Activated CD8-positive, alpha-beta memory T cell treated with anti-CD3 and anti-CD28 coated beads, Interleukin-2, amount 10 ng/mL, durations not matched to agents 7 days and 5 days (primary cell): Measurements from ENCODE around the gene FXYD6. TPM values are rescaled to one million over a fixed set of nuclear protein-coding genes. Genes with fewer than 3 reads are reported as not detected.

Source experiments
- ATAC-seq: fragments of 150-1000 bp; cut with Tn5 transposase; one replicate; pipeline ENCODE4 v1.10.0; 2021; ENCODE audit warnings: moderate library complexity
- CTCF ChIA-PET: fragments of 350-600 bp; sonication (Branson Sonifier 250); formaldehyde crosslinking; loops from one replicate; lab custom pipeline; 2021; ENCODE audit warnings: antibody characterized with exemption; lab: Charles Lee
- DNase-seq: peaks from one replicate; pipeline ENCODE4 v3.0.0-alpha.2; 2020
- H3K27ac Mint-ChIP-seq: one replicate; pipeline ENCODE4 v1.8.0; 2021; ENCODE audit warnings: mild to moderate bottlenecking, mixed read lengths
- H3K27me3 Mint-ChIP-seq: one replicate; pipeline ENCODE4 v1.8.0; 2021; ENCODE audit warnings: mixed read lengths
- H3K36me3 Mint-ChIP-seq: one replicate; pipeline ENCODE4 v1.8.0; 2021; ENCODE audit warnings: mild to moderate bottlenecking, mixed read lengths
- H3K4me1 Mint-ChIP-seq: one replicate; pipeline ENCODE4 v1.8.0; 2021; ENCODE audit warnings: mixed read lengths
- H3K4me3 Mint-ChIP-seq: one replicate; pipeline ENCODE4 v1.8.0; 2021; ENCODE audit warnings: mild to moderate bottlenecking, moderate library complexity, mixed read lengths
- H3K9me3 Mint-ChIP-seq: one replicate; pipeline ENCODE4 v1.8.0; 2022; ENCODE audit warnings: low read depth, mixed read lengths
- total RNA-seq, 2 experiments: library from RNA; stranded (reverse); gene quantifications; one replicate each; pipeline ENCODE4 v1.2.3, GENCODE V29; 2021

The FXYD6 gene
- total RNA-seq, 2 experiments from 2014 or later, result 0.12 to 0.20 TPM

DNA sequence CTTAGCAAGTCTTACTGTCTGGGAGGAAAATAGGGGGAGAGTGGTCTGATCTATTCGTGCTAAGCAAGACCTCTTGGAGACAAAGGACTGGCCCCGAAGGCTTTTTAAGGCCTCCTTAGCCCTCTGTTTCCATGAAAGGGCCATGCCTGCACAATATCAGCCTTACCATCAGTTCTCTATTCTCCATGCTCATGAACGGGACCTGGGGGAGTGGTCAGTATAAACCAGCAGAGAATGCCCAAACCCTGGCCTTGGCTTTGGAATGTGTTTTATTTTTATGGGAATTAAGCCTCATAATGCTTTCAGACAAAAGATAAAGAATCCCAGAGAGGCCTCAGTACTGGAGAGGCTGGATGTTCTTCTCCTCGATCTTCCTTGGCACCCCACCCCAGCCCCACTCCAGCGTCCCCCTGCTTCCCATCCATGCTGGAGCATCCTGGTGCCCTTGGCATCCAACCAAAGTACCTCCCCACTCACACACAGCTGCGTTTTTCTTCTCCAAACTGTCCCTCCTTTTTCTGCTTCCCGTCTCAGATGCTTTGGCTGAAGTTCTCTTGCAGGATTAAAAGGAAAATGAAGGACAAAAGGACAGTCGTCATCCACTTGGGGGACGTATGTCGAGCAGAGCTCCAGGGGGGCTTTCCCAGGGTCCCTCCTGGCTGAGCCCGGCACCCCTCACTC, 18.6 kb downstream of the FXYD6 start:
- Mint-ChIP-seq H3K27me3 (peaks cover 10% of the 10 kb centered on the region), H3K4me3 (no peak overlapping the region), H3K27ac (no peak overlapping the region), H3K9me3 (peaks cover 2% of the 10 kb centered on the region), H3K36me3 (peaks cover 4% of the 10 kb centered on the region), H3K4me1 (peaks cover 13% of the 10 kb centered on the region)
- CTCF ChIA-PET, result no interaction called here
- ATAC-seq, result no peak
- peak; percentile 29 for DNase-seq

- Mint-ChIP-seq H3K4me1 (peaks cover 2% of the 10 kb centered on the region), H3K36me3 (peaks cover 9% of the 10 kb centered on the region), H3K27ac (no peak overlapping the region), H3K9me3 (peaks cover 8% of the 10 kb centered on the region), H3K27me3 (peaks cover 23% of the 10 kb centered on the region), H3K4me3 (no peak overlapping the region)
- CTCF ChIA-PET, result interaction anchor here (1.6 kb wide), 1 partner anchor 12 kb away, joined by 5 read pairs; no protein-coding TSS in a partner anchor
- ATAC-seq (no peak), DNase-seq (no peak)
These were observed 20.4 kb downstream of the FXYD6 start for GRCh38 chr11:117855912-117856651.

DNA sequence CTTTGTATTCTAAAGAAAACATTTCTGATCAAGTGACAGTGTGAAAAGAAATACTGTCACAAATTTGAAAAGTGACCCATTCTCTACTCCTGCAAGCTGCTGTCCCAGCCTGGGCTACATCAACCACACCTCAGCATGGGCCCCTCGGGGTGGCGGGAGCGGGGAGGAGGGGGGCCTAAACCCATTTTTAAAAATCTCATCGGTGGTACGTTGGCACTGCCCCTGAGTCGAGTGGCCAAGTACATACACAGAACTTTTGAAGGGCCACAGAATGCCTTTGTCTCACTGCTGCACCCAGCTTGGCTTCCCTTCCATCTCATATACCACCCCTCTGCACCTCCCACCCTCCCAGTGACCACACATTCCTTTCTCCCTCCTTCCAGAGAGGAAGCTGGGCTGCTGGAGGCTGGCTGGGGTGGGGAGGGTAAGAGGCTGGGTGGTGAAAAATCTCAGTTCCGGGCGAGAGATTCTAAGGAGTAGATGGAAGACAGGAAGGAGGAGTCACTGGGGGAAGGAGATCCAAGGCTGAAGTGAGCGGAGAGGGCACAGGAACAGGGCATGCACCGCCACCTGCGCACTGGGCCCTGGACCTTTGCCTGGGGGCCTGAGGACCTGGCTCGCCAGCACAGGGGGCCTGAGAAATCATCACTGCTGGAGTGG, 21.1 kb downstream of the FXYD6 start:
- CTCF ChIA-PET, result interaction anchor here (0.5 to 1.6 kb wide), 4 partner anchors 11 to 93 kb away, joined by 3 to 5 read pairs (median 4); no protein-coding TSS in a partner anchor
- H3K9me3 Mint-ChIP-seq, result peaks cover 8% of the 10 kb centered on the region

GRCh38 chr11:117852309-117852708, 24.1 kb downstream of the FXYD6 start:
- CTCF ChIA-PET, result interaction anchor here (1.1 to 3.0 kb wide), 4 partner anchors 12 to 202 kb away, joined by 4 to 14 read pairs (median 4); no protein-coding TSS in a partner anchor
- no peak overlapping the region for H3K27ac Mint-ChIP-seq
- no peak for DNase-seq
- H3K36me3 Mint-ChIP-seq, result peaks cover 19% of the 10 kb centered on the region
- peaks cover 8% of the 10 kb centered on the region for H3K9me3 Mint-ChIP-seq
- ATAC-seq, result no peak
- peaks cover 9% of the 10 kb centered on the region for H3K4me1 Mint-ChIP-seq
- peaks cover 27% of the 10 kb centered on the region for H3K27me3 Mint-ChIP-seq
- no peak overlapping the region for H3K4me3 Mint-ChIP-seq

More for the DNA sequence above, 21.1 kb downstream of the FXYD6 start:
- no peak overlapping the region for H3K27ac Mint-ChIP-seq
- peaks cover 24% of the 10 kb centered on the region for H3K27me3 Mint-ChIP-seq
- DNase-seq, result peak; percentile 29
- ATAC-seq, result no peak
- peaks cover 9% of the 10 kb centered on the region for H3K36me3 Mint-ChIP-seq
- peaks cover 1% of the 10 kb centered on the region for H3K4me1 Mint-ChIP-seq
- no peak overlapping the region for H3K4me3 Mint-ChIP-seq

GRCh38 chr11:117851852-117852251, 24.6 kb downstream of the FXYD6 start:
- CTCF ChIA-PET, result interaction anchor here (1.3 to 4.4 kb wide), 5 partner anchors 12 to 202 kb away, joined by 4 to 31 read pairs (median 4); no protein-coding TSS in a partner anchor
- no peak overlapping the region for H3K27ac Mint-ChIP-seq
- no peak for DNase-seq
- H3K36me3 Mint-ChIP-seq, result peaks cover 19% of the 10 kb centered on the region
- H3K4me3 Mint-ChIP-seq, result no peak overlapping the region
- H3K9me3 Mint-ChIP-seq, result peaks cover 8% of the 10 kb centered on the region
- ATAC-seq, result no peak
- peaks cover 24% of the 10 kb centered on the region for H3K27me3 Mint-ChIP-seq
- peaks cover 9% of the 10 kb centered on the region for H3K4me1 Mint-ChIP-seq

DNA sequence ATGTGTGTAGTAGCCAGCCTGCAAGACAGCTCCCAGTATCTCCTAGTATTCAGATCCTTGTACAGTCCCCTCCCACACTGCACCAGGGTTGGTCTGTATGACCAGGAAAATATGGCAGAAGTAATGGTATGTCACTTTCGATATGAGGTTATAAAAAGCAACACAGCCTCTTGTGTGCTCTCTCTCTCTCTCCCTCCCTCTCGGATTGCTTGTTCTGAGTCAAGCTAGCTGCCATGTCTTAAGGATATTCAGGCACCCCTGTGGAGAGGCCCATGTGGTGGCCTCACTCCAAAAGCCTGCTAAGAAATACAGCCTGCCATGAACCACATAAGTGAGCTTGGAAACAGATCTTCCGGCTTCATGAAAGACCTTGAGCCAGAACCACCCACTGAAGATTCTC, 25.4 kb downstream of the FXYD6 start:
- Mint-ChIP-seq H3K9me3 (peaks cover 8% of the 10 kb centered on the region), H3K36me3 (peaks cover 19% of the 10 kb centered on the region), H3K27ac (no peak overlapping the region), H3K4me3 (no peak overlapping the region), H3K4me1 (peaks cover 9% of the 10 kb centered on the region), H3K27me3 (peaks cover 25% of the 10 kb centered on the region)
- ATAC-seq (no peak), DNase-seq (peak; percentile 18)
- CTCF ChIA-PET, result interaction anchor here (0.9 to 4.4 kb wide), 5 partner anchors 28 to 203 kb away, joined by 3 to 31 read pairs (median 4); no protein-coding TSS in a partner anchor

DNA sequence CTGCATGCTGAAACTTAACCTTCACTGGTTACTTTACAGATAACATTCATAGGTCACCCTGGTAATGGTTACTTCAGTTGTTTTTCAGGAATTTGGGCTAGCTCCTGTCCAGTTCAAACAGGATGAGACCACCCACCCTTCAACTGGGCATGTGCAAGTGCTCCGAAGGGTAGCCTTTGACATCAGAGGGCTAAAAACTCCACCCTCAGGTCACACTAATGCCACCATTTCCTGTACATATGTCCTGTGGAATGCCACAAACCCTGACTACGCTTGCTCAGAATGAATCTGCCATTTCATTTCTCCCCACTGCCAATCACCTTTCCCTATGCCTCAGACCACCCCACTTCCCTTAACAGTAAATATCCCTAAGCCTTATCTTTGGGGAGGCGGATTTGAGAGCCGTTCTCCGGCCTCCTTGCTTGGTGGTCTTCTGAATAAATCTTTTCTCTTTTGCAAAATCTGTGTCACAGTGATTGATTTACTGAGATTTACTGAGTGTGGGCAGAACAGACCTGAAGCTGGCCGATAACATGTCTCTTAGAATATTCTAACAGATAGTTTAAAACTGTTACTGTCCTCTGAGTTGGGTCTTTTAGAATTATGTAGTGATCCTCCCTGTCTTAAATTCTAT, 26.6 kb downstream of the FXYD6 start:
- peaks cover 9% of the 10 kb centered on the region for H3K4me1 Mint-ChIP-seq
- CTCF ChIA-PET, result interaction anchor here (1.5 to 4.4 kb wide), 3 partner anchors 55 to 101 kb away, joined by 3 to 31 read pairs (median 7); no protein-coding TSS in a partner anchor

DNA sequence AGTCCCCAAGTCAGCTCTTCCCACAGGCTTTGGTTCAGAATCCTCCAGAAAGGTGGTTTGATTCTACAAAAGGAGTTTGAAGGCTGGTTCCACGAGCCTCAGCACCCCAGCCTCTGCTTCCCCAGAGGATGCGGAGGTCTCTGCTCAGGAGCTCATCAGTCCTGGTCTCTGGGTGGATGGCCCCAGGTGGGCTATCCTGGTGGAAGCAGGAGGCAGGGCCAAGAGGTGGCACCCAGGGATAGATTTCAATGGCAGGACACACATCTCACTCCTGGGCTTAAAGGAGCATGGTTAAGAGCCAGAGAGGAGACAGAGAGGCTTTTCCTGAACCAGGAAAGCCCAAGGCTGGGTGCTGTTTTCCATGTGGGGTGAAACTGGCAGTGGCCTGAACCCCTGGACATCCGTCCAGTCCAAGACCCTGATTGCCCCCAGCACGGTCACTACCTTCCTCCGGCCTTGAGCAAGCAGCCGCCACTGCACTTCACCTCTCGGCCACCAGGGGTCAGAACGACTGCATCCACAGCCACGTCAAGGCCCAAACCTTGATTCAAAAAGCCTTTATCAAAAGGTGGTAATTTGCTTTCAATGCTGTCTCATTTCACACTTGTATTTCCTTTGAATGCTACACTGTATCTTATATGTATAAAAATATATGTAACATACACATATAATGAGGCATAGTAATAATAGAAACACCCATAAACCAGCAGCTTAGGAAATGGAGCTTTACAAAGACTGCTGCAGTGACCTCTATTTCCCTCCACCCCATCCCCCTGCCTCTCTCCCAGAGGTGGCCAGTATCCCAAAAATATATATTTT, 32.6 kb downstream of the FXYD6 start:
- H3K4me1 Mint-ChIP-seq, result peaks cover 7% of the 10 kb centered on the region
- H3K27me3 Mint-ChIP-seq, result peaks cover 14% of the 10 kb centered on the region
- ATAC-seq, result peak; percentile 86
- no peak overlapping the region for H3K27ac Mint-ChIP-seq
- no peak overlapping the region for H3K4me3 Mint-ChIP-seq
- H3K36me3 Mint-ChIP-seq, result peaks cover 3% of the 10 kb centered on the region
- DNase-seq, result peak; percentile 87
- CTCF ChIA-PET, result interaction anchor here (0.6 to 7.4 kb wide), 30 partner anchors 10 to 1176 kb away, joined by 3 to 173 read pairs (median 4); partner anchors contain the start of genes FXYD2 and TMPRSS13
- no peaks in the 10 kb centered on the region for H3K9me3 Mint-ChIP-seq

More for the DNA sequence above, 26.6 kb downstream of the FXYD6 start:
- Mint-ChIP-seq H3K27ac (no peak overlapping the region), H3K36me3 (peaks cover 19% of the 10 kb centered on the region), H3K9me3 (peaks cover 8% of the 10 kb centered on the region), H3K4me3 (no peak overlapping the region), H3K27me3 (peaks cover 26% of the 10 kb centered on the region)
- peak; percentile 50 for DNase-seq
- ATAC-seq, result peak; percentile 9

DNA sequence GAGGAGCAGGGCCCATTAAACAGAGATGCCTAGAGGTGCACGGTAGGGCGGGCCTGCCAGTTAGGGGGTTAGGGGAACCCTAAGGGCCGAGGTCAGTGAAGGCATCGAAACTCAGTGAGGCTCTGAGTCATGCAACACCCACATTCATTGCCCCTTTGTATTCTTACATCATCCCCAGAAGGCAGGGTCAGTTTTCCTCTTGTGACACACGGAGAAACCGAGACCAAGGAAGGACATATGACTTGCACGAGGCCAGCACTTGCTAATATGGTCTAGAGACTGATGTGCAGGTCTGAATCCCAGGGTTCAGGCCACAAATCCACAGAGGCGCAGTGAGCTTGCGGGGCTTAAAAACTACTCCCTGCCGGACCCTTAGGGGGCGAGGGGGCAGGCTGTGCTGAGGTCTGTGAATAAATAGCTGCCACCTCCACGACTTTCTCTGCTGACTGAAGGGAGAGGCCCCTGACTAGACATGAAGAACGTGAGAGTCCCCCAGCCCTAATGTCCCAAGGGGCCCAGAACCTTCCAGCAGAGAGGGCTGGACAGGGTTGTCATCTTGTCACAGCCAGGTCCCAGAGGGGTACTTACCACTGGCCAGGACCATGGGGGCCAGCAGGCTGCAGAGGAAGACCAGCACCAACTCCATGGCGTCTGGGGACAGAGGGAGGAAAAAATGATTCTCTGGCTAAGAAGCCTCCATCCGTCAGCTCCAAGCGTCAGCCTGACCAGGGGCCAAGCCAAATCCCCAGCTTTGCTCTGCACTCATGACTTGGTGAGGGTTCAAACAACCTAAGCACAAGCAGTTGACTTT, 34.1 kb downstream of the FXYD6 start:
- Mint-ChIP-seq H3K4me1 (peaks cover 21% of the 10 kb centered on the region), H3K27me3 (peaks cover 18% of the 10 kb centered on the region), H3K36me3 (peaks cover 1% of the 10 kb centered on the region), H3K9me3 (no peaks in the 10 kb centered on the region), H3K27ac (no peak overlapping the region), H3K4me3 (no peak overlapping the region)
- CTCF ChIA-PET, result interaction anchor here (1.1 to 7.4 kb wide), 10 partner anchors 9 to 213 kb away, joined by 3 to 173 read pairs (median 14); no protein-coding TSS in a partner anchor
- no peak for ATAC-seq
- DNase-seq, result peak; percentile 35

DNA sequence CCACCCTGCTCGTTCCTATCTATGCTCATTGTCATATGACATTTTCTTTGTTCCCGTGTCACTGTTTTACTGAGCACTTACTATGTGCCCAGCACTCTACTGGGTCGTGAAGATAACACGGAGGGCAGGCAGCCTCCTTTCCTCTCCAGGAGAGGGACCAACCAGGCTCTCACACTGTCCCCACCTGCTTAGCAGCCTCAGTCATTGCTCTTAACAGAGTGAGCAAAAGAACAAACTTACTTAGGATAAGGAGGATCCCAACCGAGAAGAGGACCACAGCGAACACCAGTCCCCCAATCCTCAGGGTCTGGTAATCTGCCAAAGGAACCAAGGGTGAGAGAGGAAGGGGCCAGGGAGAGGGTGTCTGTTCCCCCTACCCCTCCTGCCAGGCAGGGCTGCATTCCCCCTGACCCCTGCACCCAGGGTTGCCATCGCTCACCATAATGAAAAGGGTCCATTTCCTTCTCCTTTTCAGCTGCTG, 34.9 kb downstream of the FXYD6 start:
- Mint-ChIP-seq H3K36me3 (peaks cover 1% of the 10 kb centered on the region), H3K27ac (no peak overlapping the region), H3K4me1 (peaks cover 24% of the 10 kb centered on the region), H3K9me3 (no peaks in the 10 kb centered on the region), H3K4me3 (no peak overlapping the region), H3K27me3 (peaks cover 15% of the 10 kb centered on the region)
- DNase-seq (peak; percentile 18), ATAC-seq (no peak)
- CTCF ChIA-PET, result interaction anchor here (1.9 to 7.4 kb wide), 2 partner anchors 34 to 105 kb away, joined by 7 to 173 read pairs; no protein-coding TSS in a partner anchor

- DNase-seq (peak; percentile 39), ATAC-seq (no peak)
These were observed 35.4 kb downstream of the FXYD6 start for GRCh38 chr11:117840881-117841550.

More at GRCh38 chr11:117840881-117841550, 35.4 kb downstream of the FXYD6 start:
- Mint-ChIP-seq H3K4me3 (no peak overlapping the region), H3K9me3 (no peaks in the 10 kb centered on the region), H3K27me3 (peaks cover 12% of the 10 kb centered on the region), H3K27ac (no peak overlapping the region), H3K36me3 (peaks cover 1% of the 10 kb centered on the region), H3K4me1 (peaks cover 25% of the 10 kb centered on the region)
- CTCF ChIA-PET, result interaction anchor here (1.0 to 7.4 kb wide), 3 partner anchors 105 to 331 kb away, joined by 3 to 173 read pairs (median 3); no protein-coding TSS in a partner anchor
